GM18870 (cell line): ENCODE data around the gene IQCE.
"Not testable (repeated sequence)": the region's sequence is repeated elsewhere in the genome, so short reads cannot be mapped to it uniquely, and the experiment has no call there.

Experiments
- ATAC-seq: cut with Tn5 transposase; IDR thresholded peaks from one replicate; pipeline ENCODE4 v1.9.1; 2021; ENCODE audit warnings: moderate library complexity; ENCODE audit not compliant: unreplicated experiment

The IQCE gene

DNA sequence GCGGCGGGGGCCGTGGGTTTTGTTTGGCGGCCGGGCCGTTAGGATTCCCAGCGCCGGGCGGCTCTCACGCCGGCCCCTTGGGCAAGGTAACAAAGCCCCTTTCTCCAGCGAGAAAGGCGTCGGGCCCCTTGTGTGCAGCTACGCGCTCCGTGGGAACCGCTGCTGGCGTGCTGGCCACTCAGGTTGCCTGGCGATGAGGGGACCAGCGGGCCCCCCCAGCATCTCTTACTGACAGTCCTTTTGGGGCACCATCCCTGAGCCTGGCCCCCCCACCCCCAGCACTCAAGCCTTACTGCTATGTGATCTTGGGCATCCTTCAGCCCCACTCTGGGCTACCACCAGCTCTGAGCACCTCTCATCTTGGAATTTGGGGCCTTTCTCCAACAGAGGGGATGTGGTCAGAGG, 37.4 kb upstream of the IQCE start:
- no peak for ATAC-seq

DNA sequence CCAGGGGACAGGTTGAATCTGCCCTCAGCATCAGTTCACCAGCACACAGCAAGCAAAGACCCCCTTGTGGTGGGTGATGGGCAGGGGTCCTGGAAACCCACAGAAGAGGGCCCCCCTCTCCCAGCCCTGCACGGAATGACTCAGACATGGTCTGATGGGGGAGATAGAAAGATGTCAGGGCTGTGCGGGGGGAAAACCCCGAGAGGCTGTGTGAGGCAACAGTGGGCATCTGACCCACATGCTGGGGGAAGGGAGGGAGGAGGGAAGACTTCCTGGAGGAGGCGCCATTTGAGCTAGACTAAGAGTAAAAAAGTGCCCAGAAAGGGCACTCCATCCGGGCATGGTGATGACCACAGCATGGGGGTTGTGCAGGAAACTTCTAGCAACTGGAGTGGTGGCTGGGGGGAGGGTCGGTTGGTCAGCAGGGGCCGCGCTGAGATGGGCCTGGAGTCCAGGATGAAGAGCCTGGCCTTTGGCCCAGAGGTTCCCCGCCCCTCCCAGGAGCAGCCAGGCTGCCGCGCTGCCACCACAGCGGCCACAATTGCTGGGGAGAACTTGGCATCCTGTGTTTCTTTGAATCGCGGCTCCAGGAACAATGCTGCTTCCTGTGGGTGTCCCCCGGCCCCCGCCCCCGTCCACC, 36.7 kb upstream of the IQCE start:
- no peak for ATAC-seq

DNA sequence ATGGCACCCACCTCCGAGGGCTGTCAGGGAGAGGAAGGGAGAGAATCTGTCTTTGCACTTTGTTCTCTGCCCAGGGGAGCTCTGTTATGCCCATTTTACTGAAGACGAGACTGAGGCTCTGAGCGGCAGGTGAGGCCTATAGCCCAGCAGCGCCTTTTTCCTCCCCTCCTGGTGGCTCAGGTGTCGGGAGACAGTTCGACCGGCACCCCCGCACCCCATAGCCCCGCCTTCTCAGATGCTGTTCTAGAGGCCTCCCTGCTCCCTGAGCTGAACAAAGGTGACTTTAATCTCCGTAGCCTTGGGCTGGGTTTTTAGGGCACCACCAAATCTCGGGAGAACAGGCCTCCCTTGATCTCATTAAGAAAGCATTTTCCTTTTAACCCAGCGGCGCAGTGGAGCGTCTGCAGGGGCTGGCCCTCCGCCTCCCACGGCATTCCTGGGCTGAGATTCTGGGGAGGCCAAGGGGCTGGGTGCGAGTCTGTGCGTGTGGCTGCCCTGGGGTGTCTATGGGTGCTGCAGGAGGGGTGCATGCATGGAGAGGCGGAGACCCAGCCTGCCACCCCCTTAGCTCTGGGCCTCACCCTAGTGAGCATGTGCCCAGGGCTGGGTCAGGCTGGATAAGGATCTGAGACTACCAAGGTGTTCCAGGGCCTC, 35.9 kb upstream of the IQCE start:
- no peak for ATAC-seq

DNA sequence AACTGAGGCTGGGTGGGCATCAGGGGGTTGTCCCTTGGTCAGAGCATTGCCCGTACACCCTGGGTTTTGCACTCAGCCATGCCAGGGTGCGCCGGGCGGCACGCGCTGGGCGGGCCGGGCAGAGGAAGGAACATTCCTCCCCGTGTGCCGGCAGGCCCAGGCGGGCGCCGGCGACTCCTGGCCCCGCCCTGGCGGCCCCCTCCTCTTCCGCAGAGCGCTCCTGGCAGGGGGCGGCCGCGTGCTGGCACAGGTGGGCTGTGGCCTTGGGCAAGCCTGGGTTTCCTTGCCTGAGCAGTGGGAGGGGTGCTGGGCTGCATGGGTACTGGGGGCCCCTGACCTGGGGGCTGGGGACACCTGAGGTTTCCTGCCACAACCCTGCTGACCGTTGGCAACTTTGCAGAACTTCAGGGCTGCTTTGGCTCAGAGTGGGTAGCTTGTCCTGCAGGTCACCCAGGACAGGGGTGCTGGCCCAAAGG, 35.3 kb upstream of the IQCE start:
- ATAC-seq = no peak

DNA sequence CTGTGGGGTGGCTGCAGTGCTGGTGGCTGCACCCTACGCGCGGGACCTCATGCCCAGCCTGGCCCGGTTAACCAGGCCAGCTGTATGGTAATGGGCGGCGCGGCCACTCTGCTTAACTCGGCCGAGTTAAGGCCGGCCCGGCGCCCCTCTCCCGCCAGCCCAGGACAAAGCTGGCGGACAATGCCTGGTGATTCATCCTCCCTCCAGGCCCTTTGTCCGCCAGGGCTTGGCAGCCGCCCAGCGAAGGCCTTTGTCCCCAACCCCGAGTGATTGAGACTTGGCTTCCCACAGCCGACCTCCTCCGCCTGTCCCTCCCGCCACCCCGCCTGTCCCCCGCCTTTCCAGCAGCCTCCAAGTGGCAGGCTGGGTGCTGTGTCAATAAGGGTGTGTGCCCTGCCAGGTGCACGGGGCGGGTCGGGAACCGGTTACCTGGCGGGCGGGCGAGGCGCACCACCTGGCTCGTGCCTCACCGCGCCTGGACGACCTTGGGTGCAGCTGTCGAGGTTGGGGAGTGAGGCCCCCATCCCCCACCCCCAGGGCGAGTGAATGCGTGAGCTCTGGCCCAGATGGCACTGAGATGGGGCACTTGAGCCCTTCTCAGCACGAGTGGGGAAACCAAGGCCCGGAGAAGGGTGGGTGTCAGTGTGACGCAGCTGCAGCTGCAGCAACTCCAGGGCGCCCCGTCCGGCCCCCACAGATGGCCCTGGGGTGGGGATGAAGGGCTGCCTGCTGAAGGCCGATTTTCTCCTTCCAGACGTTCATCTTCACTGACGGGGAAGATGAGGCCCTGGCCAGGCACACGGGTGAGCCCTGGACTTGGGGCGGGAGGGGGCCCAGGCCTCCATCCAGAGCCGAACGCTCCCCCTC, 34.6 kb upstream of the IQCE start:
- no peak for ATAC-seq

DNA sequence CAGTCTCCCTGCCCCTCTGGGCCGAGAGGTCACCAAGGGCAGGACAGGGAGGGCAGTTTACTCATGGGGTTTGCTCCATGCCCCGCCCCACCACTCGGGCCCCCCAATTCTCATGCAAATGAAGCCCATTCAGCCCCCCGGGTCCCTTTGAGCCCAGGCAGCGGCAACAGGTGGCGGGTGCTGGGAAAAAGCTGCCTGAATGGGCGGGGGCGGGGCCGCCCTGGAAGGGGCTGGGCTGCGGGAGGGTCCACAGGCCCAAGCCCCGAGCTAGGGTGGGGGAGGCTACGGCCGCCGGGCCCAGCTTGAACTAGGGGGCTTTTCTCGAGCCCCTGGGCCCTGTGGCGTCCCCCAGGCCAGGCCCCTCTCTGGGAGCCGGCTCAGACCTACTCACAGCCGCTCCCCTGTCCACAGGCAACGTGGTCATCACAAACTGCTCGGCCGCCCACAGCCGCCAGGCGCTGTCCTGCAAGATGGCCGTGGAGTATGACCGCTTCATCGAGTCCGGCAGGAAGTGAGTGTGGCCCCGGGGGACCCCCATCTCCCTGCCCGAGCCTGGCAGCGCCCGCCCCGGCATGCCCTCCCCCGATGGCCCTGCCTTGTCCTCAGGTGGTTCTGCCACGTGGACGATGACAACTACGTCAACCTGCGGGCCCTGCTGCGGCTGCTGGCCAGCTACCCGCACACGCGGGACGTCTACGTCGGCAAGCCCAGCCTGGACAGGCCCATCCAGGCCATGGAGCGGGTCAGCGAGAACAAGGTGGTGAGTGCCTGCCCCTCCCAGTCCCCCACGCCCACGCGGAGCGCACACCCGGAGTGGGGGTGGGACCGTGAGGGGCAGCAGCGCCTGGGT, 33.7 kb upstream of the IQCE start:
- ATAC-seq = no peak

DNA sequence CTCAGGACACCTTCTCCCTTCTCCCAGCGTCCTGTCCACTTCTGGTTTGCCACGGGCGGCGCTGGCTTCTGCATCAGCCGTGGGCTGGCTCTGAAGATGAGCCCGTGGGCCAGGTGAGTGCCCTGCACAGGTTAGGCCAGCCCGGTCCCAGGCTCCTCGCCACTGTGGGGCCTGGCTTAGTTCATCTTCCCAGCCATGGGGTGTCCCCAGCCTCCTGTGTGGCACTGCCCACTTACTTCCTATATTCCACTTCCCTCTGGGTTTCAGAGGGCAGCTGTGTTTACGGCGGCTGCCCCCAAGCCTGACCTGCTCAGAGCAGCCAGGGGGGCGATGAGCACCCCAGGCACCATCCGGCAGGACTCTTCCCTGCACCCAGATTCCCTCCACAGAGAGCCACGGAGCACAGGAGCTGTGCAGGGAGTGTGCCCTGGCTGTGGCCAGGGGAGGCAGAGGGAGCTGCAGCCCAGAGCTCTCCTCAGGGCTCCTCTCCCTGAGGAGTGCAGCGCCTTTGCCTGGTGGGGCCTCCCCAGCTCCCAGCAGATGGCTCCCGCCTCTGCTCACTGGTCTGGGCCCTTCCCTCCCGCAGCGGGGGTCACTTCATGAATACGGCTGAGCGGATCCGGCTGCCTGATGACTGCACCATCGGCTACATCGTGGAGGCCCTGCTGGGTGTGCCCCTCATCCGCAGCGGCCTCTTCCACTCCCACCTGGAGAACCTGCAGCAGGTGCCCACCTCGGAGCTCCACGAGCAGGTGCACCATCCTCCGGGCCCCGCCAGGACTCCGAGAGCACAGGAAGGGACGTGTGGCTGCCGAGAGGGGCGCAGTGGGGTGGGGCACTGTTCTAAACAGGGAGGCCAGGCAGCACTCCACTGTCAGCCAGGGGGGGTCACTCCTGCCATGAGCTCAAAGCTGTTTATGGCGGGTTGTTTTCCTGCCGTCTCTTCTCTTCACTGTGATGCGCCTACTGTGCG, 32.8 kb upstream of the IQCE start:
- ATAC-seq = no peak

DNA sequence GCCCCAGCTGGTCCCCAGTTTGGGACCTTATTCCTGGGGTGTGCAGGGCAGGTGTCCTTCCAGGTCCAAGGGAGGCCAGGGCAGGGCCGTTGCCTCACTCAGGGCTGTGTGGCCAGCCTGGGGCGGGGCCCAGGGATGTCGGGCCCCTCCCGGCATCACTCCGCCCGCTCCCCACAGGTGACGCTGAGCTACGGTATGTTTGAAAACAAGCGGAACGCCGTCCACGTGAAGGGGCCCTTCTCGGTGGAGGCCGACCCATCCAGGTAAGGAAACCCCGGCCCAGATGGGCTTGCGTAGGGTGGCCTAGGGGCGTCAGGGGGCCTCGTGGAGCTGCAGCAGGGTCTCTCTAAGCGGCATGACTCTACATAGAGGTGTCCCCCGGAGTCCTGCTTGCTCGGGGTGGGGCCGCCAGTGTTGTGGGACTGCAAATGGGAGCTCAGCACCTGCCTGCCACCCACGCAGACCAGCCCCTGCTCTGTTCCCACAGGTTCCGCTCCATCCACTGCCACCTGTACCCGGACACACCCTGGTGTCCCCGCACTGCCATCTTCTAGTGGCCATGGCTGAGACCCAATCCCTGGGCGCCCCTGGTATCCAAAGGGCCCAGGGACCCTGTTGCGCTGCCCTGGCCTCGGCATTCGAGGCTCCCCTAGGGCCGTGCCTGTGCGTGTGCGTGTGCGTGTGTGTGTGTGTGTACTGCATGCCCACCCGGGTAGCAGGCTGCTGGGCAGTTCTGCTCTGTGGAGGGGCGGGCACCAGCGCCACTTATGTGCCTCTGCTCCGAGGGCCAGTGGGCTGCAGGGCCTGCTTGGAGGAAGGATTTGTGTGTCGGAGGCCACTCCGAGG, 31.9 kb upstream of the IQCE start:
- ATAC-seq = no peak

DNA sequence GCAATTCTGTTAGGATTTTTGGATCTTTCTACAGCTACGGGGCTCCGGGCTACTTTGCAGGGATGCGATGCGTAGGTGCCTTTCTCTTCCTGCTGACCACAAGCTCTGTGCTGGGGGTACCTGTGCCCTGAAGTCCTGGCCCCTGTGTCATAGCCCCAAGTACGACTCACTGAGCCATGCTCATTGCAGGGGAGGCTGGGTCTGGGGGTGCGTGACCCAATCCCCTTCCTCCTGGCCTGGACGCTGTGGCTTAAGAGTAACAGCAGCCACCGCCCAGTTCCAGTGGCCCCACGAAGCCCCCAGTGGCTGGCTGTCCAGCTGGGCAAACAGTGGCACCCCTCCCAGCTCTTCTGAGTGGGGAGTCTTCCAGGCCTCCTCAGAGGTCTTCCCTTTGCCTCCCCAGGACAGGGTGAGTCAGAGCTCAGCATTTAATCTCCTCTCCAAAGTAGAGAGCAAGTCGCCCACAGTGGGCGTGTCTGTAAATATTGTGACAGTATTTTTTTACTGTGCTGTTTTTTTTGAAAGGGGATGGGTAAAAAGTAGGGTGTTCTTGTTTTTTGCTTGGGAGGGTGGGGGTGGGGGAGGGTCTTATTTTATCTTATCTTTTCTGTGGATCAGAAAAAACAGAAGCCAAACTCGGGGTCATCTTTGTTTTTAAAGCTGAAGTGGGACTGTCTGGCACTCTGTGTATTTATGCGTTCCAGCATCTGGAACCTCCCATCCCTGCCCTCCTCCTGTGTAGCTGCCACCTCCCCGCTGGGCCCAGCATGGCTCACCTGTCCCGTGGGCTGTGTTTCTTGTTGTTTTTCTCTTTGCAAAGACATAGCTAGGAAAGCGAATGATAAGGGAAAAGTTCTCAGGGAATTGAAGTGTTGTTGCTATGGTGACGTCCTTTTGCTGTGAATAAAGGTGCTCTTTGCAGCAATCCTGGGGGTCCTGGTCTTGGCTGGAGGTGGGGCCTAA, 31.0 kb upstream of the IQCE start:
- no peak for ATAC-seq

DNA sequence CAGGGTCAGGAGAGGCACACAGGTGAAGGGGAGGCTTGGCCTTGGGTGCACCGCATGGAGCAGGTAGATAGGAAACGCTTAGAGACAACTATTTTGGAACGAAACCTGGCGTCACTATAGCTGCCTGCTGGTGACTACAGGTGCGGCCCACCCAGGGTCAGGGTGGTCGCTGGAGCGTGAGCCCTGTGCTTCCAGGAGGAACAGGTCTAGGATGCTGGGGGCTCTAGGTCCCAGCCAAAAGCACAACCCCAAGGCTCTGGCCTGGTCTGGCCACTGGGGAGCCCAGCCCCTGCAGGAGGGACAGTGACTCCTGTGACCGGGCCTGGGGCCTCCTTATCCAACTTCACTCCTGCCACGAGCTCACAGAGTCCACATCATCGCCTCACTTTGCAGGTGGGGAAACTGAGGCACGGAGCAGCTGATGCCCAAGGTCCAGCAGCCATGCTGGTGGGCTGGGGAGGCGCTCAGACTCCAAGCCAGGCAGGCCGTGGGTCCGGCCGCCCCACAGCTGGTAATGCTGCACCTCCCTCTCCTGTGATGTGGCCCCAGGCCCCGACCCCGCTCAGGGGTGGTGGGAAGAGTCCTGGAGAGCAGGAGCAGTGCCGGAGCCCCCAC, 30.2 kb upstream of the IQCE start:
- no peak for ATAC-seq

DNA sequence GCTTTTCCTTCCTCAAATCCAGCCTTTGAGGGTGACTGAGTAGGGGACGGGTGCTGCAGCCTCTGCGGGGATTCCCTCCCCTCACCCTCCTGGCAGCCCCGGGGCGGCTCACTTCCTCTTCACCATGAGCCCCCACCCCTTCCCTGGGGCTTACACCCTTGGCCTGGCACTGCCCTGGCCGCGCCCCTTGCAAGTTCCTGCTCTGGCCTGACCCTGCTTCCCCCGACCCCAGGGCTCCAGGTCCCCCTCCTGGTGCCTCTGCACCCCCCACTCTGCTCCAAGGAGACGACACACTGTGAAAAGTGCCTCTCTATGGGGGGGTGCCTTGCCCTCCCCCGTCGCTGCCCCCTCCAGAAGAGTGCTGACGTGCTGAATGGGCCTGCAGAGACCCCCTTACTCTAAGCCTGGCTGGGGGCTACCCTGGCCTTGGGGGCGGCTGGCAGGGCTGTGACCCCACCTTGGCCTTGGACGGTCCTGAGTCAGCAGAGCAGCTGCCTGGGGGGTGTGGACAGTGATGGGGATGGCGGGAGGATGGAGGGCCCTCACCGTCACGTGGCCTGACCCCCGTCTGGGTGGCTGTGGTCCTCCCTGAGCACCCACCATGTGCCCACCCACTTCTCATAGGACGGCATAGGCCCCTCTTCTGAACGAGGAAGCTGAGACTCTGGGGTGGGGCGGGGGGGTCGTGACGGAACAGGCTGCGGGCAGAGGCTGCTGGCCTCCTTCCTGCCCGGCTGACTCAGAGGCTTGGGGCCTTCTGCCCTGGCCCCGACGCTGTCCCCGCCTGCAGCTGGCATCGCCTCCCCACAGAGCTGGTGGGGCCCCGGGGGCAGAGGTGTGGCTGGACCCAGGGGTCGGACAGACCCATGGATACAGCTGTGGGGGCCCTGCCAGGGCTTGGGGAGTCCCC, 29.4 kb upstream of the IQCE start:
- no peak for ATAC-seq

DNA sequence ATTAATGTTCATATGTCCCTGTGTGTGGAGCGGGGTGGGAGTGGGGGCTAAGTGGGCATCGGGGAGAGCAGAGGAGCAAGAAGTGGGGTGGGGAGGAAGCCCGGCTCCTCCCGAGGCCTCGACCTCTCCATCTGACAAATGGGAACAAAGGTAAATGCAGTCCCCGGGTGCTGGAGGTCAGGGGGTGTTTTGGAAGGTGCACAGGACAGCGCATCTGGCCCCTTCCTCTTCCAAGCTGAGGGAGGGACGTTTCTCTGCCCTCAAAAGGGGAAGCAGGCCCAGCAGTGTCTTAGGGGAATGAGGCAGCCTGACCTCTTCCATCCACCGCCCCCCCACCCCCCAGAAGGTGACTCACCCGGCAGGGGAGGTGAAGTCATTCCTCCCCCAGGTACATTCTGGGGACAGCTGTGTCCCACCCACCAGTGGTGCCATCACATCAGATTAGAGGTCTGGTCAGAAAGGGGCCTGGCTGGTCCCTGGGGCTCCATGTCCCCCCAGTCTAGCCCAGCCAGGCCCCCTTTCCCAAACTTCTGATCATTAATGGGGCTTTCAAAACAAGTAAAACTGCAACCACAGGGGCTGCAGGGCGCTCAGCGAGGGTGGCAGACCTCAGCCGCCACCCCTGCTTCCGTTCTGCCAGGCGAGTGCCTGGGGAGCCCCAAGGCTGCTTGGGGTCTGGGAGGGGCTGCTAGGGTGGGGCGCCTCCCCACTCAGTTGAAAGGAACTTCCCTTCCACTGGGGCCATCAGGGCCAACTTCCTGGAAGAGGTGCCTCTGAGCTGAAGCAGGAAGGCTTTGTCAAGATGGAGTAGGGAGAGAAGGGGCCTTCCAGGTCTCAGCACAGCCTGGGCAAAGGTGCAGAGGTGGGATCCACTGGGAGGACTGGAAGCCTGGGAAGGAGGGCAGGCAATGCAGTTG, 28.4 kb upstream of the IQCE start:
- ATAC-seq = no peak

DNA sequence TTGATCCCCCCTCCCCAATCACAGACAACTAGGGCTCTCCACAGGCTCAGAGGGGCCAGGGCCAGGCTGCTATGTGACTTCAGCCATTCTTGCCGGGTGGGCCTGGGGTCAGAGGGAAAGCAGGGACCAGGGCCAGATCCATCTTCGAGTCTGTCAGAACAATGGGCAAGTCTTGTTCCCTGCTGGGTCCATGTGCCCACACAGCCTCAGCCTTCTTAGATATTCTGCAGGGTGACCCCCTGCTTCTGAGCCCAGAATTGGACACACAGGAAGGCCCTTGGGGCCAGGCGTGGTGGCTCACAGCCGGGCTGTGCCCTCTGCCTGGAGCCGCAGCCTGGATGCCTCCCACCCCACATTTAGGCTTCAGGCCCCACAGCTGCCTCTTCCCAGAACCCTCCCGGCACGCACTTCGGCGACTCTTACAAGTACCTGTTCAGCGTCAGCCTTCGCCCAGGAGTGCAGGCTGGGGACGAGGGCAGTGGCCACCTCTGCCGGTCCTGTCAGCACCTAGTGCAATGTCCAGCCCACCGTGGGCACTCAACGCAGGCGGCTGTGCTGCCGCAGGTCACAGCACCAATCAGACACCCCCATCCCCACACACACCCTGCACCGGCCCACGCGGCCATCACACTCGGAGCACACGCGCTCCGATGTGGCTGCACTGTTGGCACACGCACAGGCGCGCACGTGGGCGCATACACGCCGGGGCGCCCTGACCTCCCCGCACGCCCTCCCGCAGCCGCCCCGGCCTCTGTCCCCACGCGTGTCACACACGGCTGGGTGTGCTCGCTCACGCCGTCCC, 27.6 kb upstream of the IQCE start:
- ATAC-seq = not testable (repeated sequence)

DNA sequence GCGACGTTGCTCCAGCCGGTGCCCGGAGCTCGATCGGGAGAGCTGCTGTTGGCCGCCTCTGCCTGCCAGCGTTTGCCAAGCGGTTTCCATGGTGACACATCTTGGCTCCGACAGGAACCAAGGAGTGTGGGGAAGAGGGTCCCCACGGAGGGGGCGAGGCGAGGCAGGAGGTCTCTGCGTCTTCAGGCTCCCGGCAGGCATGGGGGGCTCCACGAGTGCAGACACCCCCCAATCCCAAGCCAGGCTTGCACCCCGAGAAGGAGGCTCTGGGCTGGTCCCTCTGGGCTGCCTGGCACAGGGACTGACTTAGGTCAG, 27.0 kb upstream of the IQCE start:
- ATAC-seq = not testable (repeated sequence)
